Measurements from ENCODE around the gene LRIG1.

Gene LRIG1

DNA sequence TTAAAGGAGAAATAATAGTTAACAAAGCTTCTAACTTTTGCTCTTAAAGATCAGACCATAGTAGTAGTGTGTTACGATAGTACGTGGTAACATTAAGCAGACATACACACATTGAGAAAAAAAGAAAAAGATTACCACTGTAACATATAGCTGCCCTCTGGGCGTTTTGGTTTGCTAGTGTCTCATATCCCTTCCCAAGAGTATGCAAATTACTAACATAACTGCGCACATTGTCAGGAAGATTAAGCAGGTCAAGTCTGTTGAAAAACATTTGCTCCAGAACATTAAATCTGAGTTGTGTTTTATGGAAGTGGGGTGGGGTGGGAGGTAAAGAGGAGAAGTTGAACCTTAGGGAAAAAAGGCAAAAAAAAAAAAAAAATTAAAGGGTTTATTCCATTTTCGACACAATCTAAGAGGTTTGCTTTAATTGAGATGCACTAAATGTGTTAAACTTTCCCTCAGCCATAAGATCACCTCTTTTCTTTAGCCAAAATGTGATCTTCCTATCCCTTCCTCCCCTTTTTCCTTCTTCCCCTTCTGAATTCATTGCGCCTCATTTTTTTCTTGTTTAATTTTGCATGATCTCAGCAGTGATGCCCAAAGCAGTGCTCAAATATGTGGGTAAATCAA is 1.5 kb upstream of the LRIG1 start:
- DNase-seq: no peak

DNA sequence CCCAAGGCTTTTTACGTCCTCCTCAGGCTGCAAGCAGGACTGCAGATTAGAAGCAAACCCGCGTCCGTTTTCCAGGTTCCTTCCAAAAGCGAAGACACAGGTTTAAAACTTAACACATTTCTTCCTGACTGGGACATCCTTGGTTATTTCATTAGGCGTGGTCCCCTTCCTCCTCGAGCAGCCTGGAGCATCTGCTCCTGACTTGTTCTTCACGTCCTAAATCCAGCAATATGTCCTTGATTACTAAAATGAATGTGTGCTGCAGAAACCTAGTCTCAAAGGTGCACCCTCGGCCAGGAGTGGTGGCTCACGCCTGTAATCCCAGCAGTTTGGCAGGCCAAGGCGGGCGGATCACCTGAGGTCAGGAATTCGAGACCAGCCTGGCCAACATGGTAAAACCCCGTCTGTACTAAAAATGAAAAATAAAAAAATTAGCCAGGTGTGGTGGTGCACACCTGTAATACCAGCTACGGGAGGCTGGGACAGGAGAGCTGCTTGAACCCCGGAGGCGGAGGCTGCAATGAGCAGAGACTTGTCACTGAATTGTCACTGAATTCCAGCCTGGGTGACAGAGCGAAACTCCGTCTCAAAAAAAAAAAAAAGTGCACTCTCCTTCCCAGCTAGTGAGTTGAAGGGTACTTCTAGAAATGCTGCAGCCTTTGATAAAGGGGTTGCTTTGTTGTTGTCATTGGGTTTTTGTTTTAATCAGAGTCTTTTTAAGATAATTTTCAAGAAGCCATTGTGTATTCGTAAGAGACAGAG is 842 bp upstream of the LRIG1 start:
- DNase-seq: no peak

DNA sequence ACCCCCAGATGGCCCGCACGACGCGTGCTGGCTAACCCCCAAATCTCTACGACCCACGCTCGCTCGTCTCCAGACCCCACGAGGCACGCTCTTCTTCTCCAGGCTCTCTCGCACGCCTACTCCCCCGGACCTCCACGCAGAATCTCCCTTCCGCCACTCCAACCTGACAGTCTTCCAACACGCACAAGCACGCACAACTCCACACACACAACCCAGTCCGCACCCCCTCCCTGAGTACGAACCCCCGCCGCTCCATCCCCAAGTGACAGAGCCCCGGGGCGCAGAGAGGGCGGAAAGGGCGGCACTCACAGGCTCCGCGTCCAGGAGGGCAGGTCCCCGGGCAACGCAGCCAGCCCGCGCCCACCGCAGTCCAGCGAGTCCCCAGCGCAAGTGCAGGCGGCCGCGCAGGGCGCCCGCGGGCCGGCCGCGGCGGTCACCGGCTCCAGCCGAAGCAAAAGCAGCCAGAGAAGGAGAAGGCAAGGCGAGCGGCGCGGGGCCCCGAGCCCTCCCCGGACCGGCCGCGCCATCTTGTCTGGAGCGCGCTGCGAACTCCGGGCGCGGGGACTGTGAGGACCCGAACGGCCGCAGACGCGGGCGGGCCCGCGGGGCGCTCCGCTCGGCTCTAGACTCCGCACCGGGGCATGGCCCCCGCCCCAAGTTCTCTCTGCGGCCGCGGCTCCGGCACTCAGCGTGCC is 794 bp downstream of the LRIG1 start:
- no peak for DNase-seq

DNA sequence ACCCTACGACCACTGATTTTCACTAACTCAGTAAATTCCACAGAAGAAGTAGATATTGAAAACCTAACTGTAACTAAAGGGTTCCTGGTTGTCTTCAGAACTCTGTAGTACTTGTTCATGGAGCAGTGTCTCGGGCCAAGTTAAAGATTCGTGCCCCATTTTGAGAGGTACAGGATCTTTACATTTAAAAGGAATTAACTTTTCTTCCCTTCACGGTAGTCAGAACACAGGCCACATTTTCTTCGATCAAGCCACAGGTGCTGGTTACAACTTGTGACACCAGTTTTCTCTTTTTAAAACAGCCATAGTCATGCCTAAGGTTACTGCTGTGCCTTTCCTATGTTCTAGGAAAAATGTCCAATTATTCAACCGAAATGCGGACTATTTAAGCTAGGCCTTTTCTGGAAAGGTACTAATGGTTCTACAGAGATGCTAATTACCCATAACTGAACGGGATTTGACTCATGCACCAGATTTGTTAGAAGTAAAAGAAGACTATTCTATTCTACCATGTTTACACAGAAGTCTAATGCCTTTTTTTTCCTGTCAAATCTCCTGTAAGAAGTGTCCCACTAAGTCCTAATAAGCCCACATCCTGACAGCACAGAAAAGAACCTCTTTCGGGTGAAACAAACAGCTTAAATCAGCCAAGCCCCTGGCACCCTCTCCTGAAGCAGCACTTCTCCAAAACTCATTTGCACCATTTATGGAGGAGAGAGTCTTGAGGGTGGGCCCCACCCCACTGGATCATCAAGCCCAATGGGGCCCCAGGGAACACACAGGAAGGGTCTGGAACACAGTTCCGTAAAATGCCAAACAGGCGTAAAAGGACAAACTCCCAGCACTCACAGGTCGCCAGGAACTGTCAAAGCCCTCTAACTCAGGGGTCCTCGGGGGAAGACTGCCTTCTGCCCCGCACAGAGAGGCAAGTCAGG is 1.9 kb downstream of the LRIG1 start:
- DNase-seq: no peak

DNA sequence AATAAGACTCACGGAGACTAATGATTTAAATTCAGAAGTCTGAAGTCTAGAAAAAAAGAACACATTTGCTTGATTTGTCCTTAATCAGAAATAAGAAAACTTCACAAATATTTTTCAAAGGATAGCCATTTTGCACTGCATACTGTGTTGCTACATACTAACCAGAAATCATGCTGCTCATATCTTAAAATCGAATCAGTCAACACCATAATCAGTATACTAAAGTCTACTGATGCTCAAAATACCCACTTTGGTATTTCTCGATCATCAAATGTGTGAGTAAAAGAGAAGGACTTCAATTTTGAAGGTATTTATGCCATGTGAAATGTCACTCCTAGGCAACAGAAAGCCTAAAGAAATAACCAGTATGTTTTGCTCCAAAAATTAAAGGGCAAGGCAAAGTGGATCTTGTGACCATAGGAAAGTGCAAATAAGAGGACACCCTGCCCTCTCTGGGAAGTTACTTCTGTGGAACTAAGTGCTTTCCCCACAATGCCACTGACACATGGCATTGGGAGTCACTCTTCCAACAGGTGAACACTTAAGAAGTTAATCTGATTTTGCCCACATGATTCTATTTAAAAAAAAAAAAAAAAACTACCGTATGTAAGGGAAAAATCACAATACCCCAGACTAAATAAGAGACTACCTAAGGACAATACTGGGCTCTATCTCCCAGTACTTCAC is 2.7 kb downstream of the LRIG1 start:
- DNase-seq: no peak

DNA sequence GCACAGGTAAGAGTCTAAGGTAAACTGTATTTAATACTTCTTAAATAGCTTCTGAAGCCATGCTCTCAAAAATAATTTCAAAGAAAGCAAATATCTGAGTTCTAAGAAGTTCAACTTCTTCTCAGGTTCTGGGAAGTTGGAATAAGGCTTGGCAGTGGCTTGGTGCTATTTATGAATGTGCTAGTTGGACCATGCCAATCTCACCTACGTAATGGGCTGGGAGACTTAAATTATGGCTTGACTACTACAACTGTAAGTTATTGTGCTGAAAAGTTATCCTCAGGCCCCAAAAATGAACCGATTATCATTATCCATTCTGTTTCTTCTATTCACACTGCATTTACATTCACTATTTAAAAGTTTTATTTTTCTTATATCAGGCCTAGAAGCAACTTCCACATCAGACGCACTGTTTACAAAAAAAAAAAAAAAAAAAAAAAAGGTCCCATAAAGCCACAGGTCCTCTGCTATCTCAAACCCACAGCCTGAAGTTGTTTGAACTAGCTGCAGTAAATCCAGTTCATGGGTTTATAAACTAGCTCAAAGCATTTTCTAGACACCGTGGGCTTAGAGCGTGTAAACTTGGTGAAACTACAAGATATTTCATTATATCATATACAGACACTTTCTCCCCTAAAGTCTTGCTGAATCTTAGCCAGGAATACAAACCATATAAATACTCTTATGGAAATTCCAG is 3.4 kb downstream of the LRIG1 start:
- DNase-seq: no peak

DNA sequence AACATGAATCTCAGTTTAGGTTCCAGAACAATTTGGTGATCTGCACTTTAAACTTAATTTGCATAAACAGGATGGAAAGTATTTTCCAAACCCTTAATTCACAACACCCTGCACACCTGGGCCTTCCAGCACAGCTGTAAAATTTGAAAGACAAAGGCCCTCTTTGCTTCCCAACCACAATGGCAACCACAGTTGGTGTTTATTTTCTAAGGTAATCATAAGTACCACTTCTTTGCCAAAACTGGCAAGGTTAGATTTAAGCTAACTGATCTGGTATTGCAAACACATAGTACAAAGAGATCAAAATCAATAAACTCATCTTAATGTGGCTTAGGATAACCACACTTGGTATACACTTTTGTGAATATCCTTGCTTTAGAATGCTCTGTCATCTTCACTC is 4.1 kb downstream of the LRIG1 start:
- no peak for DNase-seq

DNA sequence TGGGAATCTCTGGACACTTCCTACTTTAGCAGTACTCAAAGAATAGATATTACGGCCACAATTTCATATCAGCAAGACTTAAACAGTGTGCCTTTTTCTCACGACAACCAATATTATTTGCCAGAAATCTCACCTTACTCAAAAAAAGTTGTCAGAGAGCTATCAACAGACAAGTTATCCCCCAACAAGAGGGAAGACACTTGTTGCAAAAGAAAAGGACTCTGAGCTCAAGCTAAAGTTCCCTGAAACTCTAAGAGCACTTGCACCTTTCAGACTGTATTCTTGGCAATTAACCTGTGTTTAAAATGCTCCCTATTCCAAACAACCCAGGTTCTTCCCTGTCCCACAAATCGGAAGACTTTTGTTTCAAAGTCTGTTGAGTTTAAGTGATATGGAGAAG is 4.5 kb downstream of the LRIG1 start:
- DNase-seq: no peak

DNA sequence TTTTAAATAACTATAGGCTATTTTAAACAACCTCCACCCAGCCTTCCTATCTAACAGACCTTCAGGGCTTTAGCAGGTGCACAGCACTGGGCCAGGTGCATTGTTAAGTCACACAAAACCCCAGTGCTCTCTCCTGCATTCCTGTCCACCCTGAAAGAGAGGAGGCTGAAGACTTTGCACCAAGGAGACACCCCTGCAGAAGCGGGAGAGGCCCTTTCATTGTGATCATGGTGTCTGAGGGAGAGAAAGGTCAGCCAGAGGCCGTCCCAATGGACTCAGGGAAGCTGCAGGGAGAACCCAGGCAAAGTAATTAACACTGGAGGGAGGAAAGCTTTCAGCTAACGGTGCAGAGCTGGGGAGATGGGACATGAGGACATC is 5.2 kb downstream of the LRIG1 start:
- no peak for DNase-seq

DNA sequence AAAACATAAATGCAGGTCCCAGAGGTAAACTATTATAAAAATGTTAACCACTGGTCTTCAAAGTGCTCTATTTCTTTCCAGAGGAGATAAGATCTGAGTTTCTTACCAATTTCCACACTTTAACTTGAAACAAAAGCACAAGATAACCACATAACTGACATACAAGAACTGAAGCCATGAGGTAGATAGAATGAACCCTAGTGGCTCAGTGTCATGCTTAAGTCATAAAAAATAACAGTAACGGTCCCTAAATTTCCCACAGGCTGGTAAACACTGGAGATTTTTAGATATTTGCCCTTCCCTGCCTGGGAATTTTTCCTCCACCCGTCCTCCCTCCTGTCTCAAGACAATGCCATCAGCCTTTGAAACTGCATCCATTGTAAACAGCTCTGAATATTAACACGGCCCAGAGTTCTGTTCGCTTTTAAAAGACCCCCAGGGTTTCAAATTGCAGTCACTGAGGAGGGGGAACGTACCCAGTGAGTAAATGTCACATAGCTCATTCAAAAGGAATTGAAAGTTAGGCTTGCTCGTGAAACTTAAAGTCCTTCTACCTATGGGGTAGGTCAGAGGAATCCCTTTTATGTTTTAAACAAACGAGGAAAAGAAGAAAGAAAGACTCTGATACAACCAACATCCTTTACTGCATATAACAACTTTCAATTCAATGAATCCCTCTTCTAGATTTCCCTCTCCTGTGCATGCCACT is 5.7 kb downstream of the LRIG1 start:
- no peak for DNase-seq

DNA sequence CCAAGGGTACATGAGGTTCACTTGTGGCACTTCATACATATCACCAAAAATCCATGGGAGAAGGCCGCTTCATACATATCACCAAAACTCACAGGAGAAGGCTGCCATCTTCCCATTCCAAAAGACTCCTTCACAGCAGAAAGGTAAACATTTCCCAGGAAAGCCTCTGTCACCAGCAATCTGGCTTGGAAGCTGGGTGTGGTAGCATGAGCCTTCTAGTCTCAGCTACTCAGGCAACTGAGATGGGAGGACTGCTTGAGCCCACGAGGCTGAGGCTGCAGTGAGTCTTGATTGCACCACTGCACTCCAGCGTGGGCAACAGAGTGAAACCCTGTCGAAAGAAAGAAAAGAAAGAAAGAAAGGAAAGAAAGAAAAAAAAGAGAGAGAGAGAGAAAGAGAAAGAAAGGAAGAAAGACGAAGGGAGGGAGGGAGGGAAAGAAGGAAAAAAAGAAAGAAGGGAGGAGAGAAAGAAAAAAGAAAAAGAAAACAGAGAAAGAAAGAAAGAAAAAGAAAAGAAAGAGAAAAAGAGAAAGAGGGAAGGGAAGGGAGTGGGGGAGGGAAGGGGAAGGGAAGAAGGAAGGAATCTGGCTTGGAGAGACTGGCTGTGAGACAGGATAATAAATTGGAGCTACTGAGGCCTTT is 7.2 kb downstream of the LRIG1 start:
- DNase-seq: no peak

DNA sequence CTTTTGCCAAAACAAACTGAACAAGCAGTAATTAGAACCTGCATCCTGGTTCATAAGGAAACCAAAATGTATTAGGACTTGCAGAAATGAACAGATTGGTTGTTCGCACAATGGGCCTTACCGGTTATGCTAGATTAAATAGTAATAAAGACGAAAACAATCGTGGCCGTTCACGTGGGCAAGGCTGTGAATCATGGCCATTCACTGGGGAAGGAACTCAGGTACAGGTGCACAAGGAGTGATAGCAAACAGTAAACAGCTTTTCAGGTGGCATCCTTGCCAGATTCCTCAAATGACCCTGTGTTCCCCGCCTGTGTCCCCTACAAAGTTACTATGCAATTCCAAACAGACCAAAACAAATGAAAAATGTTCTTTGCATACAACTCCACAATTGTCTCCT is 8.2 kb downstream of the LRIG1 start:
- DNase-seq: no peak

DNA sequence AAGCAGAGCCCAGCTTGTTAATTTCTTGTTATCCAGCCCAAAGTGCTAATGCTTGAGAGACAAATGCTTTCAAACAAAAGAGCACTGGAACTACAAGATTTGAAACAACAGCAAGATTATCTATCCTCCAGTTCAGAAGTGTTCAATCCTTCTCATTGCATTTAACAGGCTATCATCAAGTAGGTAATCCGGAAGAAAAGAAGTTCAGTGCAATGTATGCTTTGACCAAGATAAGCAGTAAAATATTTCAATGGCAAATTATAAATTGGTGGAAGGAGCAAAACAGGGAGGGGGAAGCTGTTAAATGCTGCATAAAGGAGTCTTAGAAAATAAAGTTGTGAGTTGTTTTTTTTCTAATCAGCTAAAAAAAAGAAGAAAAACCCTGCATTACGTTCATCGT is 8.8 kb downstream of the LRIG1 start:
- DNase-seq: no peak

DNA sequence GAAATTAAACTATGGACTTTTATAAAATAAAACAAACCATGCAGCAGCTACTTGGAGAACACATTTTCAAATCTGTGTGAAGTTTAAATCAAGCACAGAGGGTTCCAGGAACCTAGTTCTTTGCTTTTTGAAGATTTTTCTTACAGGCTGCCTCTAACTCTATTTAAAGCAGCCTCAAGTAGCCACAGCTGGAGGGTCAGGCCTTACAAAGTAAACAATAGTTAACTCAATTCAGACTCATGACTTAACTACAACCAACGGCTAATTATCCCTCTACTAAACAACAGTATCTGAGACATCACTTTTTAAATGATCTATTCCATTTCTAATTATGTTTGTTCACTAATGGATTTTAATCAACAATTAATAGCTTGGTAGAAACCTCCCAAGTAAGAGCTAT is 9.8 kb downstream of the LRIG1 start:
- DNase-seq: no peak

DNA sequence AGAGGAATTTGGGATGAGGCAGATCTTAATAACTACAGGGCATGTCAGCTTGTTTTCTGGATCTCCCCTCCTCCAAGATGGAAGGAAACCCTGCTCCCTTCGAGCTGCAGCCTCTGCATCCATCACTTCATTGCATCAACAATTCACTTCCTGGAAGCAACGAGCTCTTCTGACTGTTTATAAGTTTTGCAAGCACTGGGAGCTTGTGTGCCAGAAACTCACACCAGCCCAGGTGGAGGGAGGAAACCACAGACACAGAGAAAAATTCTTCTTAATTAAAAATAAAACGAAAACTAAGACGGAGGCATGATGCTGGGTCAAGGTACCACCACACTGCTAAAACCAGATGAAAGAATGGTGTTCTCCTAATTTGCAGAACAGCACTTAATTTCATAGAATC is 10.6 kb downstream of the LRIG1 start:
- DNase-seq: no peak

DNA sequence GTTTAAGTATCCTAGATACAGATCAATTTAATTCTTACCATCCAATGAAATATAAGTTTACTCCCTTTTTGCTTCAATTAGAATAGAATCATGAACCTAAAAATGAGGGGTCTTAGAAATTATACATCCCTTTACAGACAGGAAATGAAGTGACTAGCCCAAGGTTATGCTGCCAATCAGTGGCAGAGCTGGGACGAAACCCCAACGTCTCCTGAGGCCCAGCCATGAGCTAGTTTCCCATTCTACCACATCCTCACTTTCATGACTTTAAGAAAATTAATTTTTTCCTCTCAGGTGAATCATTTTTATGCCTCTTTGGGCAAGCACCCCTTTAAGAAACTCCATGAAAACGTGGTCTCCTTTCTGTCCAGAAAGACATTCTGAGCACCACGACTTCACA is 11.2 kb downstream of the LRIG1 start:
- no peak for DNase-seq

DNA sequence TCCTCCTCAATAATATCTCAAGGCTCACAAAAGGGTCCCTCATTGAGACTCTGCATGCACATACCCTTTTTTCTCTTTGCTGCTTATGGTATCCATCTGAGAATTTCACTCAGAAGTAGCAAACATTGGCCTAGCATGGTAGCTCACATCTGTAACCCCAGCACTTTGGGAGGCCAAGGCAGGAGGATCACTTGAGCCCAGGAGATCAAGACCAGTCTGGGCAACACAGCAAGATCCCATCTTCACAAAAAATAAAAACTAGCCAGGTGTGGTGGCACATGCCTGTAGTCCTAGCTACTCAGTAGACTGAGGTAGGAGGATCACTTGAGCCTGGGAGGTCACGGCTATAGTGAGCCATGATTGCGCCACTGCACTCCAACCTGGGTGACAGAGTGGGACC is 11.7 kb downstream of the LRIG1 start:
- DNase-seq: no peak

DNA sequence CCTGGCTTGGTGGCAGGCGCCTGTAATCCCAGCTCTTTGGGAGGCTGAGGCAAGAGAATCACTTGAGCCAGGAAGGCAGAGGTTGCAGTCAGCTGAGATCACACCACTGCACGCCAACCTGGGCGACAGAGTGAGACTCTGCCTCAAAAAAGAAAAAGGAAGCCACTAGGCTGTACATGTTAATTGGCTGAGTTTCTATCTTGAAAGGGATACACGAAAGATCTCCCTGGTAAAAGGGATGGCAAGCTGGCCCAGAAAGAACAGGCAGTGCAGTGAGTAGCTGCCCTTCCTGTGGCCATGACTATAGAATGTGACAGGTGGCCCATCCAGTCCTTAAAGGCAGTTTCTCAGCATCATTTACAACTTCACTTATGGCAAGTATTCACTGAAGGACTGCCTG is 12.3 kb downstream of the LRIG1 start:
- DNase-seq: no peak

DNA sequence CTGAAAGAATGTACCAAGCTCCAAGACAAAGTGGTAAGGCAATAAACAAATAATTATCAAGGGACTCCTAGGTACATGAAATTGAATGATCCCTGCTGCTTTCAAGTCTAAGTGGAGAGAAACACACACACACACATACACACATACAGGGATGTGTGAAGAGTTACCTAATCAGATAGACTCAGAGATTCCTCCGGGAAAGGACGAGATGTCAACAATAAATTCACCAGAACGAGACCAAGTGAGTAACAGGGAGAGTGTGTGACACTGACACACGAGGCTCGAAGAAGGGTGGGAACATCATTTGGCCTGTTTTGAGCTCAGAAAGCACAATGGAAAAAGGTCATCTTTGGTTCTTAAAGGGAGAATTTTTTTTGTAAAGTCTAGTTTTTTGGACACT is 13.4 kb downstream of the LRIG1 start:
- no peak for DNase-seq

DNA sequence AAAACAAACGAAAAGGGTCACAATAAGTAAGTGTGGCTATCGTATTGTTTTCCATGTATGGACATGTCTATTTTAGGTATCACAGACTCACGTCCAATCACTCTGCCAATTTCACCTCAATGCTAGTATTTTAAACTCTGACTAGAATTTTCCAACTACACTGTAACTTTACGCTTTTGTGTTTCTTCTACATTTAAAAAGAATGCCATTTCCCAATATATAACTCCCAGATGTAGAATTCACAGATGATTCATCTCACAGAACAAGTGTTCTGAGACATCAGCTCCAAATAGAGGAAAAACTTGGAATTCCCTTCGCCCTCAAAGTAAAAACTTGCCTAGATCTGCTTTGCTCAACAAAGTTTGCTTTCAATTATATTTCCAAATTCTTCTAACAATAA is 14.2 kb downstream of the LRIG1 start:
- DNase-seq: no peak

DNA sequence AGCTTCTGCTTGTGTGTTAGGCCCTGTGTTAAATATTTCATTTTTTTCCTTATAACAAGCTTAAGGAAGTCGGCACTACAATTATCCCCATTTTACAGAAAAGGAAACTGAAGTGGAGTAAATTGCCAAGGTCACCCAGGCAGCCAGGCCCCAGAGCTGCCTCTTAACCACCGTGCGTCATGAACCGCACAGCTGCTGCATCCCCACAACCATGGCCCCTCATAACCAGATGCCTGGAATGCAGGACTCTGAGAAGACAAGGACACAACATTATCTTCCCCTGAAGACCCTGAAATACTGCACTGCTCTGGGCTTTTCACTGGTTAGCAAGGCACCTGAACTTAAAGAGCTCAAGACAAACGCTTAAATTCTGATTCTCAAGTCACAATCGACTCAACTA is 14.6 kb downstream of the LRIG1 start:
- no peak for DNase-seq
